GM19193 (cell line): ENCODE measurements around the gene AHRR.

Experiments used
- POLR2A ChIP-seq: IDR thresholded peaks from 4 replicates; pipeline ENCODE4 v1.6.1; 2011; ENCODE audit not compliant: insufficient read depth, insufficient read length; ENCODE audit errors: extremely low read depth

The AHRR gene

GRCh38 chr5:322942-323879 lies 1.7 kb downstream of the AHRR start:
- TF ChIP-seq POLR2A = no peak

DNA sequence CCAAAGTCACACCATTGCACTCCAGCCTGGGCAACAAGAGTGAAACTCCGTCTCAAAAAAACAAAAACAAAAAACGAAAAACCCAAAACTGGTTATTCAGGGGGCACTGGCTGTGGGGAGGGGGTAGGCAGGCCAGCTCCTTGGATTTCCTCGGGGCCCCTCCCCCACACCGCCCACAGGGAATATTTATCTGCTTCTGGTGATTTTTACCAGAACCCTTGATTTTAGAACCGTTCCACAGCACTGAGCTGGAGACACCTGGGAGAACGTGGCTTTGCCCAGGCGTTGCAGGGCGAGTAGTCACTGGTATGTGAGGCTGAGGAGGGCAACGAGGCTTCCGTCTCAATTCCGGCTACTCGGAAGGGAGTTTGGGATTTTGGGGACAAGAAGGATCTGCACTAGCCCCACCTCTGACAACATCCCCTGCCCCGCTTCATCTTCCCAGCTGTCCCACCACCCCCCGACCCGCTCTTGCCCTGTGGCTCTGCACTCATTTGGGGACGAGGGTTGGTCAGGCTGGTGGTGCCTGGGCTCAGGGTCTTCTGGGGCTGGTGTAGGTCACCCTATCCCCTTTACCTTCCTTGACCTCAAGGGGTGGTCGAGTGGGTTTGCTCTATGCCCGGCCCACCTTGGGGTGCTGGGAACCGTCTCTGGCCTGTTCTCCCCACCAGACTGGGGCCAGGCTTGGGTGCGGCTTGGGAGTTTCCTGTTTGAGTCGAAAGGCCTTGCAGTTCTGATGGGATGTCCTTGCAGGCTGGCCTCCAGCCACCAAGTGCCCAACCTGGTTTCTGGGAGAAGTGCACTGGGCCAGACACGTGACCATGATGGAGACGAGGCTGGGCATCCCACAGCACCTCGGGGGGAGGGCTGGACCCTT lies 3.5 kb downstream of the AHRR start:
- no peak for TF ChIP-seq POLR2A

DNA sequence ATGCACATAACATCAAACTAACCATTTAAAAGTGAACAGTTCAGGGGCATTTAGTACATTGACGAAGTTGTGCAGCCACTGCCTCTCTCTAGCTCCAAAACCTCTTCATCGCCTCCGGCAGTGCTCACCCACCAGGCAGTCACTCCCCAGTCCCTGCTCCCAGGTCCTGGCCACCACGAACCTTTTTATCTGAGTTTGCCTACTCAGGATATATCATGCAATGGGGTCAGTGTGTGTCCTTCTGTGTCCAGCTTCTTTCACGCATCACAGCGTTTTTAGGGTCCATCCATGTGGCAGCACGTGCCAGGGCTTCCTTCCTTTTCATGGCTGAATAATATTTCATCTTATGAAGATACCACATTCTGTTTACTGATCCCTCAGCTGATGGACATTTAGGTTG lies 4.6 kb downstream of the AHRR start:
- no peak for TF ChIP-seq POLR2A

GRCh38 chr5:329121-329735 lies 7.7 kb downstream of the AHRR start:
- TF ChIP-seq POLR2A = no peak

DNA sequence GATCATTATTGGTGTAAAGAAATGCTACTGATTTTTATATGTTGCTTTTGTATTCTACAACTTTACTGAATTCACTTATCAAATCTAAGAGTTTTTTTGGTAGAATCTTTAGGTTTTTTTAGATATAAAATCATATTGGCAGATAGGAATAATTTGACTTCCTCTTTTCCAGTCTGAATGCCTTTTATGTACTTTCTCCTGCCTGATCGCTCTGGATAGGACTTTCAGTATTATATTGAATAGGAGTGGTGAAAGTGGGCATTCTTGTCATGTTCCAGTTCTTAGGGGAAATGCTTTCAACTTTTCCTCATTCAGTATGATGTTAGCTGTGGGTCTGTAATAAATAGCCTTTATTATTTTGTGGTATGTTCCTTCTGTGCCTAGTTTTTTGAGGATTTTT lies 8.3 kb downstream of the AHRR start:
- TF ChIP-seq POLR2A = no peak

DNA sequence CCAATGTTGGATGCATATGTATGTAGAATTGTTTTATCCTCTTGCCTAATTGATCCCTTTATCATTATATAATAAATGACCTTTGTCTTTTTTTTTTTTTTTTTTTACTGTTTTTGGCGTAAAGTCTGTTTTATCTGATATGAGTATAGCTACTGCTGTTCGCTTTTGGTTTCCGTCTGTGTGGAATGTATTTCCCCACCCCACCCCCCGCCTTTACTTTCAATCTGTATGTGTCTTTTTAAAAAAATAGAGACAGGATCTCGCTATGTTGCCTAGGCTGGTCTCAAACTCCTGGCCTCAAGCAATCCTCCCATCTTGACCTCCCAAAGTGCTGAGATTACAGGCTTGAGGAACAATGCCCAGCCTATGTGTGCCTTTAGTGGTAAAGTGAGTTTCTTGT lies 11.3 kb downstream of the AHRR start:
- TF ChIP-seq POLR2A = no peak

DNA sequence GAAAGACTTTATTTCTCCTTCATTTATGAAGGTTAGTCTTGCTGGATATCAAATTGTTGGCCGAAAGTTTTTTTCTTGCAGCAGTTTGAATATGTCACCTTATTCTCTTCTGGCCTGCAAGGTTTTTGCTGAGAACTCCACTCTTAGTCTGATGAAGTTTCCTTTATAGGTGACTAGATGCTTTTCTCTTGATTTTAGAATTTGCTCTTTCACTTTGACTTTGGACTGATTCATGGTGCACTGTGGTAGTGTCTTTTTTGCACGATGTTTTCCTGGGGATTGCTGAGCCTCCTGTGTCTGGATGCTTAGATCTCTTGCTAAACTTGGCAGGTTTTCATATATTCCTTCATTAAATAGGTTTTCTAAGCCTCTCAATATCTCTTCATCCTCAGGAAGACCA lies 12.4 kb downstream of the AHRR start:
- TF ChIP-seq POLR2A = no peak

GRCh38 chr5:334903-335739 lies 13.6 kb downstream of the AHRR start:
- no peak for TF ChIP-seq POLR2A

GRCh38 chr5:335740-336038 lies 14.2 kb downstream of the AHRR start:
- no peak for TF ChIP-seq POLR2A

- TF ChIP-seq POLR2A = no peak
Measured at GRCh38 chr5:337563-338130, 16.1 kb downstream of the AHRR start.

- TF ChIP-seq POLR2A = no peak
Measured at GRCh38 chr5:342501-343460, 21.3 kb downstream of the AHRR start.

DNA sequence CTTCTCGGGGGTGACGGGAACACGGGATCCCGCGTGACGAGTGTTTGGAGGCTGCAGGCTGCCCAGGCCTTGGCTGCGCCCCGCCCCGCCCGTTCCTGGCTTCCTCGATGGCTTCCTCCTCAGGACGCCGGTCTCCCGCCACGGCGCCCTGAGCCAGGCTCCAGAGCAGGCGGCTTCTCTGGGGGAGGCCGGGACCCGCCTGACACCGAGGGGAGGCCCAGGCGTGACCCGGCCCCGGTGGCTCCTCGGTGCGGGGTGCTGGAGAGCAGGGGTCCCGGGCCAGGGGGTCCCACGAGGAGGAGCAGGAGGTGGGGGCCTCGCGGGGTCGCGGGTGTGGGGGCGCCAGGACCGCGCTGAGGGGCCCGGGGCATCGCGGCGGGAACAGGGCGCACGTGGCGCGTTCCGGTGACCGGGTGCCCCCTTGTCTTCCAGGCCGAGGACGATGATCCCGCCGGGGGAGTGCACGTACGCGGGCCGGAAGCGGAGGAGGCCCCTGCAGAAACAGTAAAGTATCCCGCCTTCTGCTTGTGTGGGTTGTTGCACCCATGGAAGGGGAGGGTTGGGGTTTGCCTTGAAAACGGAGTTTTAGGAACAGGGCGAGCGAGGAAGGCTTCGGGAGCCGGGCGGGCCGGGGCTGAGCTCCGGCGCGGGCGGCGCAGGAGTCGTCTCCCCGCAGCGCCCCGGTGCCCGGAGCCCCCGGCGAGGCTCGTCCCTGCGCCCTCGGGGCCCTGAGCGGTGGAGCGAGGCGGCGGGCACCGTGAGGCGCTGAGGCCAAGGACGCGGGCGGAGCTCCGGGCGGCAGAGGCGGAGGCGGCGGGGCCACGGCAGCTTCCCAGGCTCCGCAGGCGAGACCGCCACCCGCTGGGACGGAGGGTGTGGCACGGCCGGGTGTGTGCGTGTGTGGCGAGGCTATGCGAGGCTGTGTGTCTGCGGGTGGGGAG lies 22.2 kb downstream of the AHRR start:
- peak; percentile 21 for TF ChIP-seq POLR2A
